Stimulated activated CD8-positive, alpha-beta memory T cell treated with anti-CD3 and anti-CD28 coated beads, Interleukin-7, amount 100 ng/mL, for 4 hours (primary cell): ENCODE measurements around the gene UBASH3A.
"Not testable (repeated sequence)": the region's sequence is repeated elsewhere in the genome, so short reads cannot be mapped to it uniquely, and the experiment has no call there.

Source experiments
- DNase-seq, 2 donors: peaks; one replicate each; pipeline ENCODE4 v3.0.0-alpha.2; 2020; ENCODE audit warnings: low read depth in 2 of 2

Gene UBASH3A

GRCh38 chr21:42468491-42469131 is 64.9 kb downstream of the UBASH3A start:
- DNase-seq: no peak

GRCh38 chr21:42469272-42469671 is 65.6 kb downstream of the UBASH3A start:
- no peak for DNase-seq

- DNase-seq: not testable (repeated sequence)
These were observed 66.0 kb downstream of the UBASH3A start for GRCh38 chr21:42469726-42470125.

DNA sequence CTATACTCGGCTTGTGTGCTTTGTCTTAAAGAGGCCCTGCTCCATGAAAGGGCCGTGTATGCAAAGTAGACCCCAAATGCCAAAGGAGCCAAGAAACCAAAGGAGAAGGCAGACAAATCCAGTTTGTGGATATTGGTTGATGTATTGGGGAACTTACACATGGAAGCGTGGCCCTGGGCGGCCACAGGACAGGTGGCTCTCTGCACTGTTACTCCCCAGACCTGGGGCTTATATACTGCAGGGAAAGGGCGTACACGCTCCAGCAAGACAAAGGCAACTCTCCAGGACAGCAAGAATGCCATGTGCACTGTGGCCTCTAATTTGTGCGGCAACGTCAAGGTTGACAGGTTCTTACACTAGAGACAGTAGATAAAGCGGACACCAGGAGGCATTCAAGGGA is 67.5 kb downstream of the UBASH3A start:
- DNase-seq: no peak

DNA sequence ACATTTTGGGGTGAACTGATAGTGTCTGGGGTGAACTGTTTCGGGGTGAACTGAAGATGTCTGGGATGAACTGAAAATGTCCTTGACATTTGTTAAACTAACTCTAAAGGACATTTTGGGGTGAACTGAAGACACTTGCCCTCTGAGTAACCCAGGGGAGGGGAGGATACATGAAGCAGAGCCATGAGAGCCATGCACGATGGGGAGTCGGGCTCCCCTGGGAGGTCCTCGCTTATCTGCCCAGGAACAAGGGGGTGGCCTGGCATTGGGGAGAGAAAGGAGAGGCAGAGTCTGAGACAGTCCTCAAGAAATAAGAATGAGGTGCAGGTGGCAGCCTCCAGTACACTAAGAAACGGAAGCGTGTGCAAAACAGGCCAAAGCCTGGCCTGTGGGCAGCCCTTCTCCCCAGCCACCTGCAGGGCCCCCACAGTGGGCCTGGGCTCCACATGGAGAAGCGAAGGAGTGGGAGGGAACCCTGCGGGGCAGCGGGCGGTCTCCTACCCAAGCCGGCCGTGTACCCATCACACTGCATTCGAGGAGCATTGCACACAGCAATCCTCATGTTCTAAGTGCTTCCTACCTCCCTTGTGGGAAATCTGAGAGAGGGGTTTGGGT is 68.1 kb downstream of the UBASH3A start:
- DNase-seq: no peak

GRCh38 chr21:42472521-42472920 is 68.8 kb downstream of the UBASH3A start:
- no peak for DNase-seq

GRCh38 chr21:42473498-42474042 is 69.9 kb downstream of the UBASH3A start:
- no peak for DNase-seq

DNA sequence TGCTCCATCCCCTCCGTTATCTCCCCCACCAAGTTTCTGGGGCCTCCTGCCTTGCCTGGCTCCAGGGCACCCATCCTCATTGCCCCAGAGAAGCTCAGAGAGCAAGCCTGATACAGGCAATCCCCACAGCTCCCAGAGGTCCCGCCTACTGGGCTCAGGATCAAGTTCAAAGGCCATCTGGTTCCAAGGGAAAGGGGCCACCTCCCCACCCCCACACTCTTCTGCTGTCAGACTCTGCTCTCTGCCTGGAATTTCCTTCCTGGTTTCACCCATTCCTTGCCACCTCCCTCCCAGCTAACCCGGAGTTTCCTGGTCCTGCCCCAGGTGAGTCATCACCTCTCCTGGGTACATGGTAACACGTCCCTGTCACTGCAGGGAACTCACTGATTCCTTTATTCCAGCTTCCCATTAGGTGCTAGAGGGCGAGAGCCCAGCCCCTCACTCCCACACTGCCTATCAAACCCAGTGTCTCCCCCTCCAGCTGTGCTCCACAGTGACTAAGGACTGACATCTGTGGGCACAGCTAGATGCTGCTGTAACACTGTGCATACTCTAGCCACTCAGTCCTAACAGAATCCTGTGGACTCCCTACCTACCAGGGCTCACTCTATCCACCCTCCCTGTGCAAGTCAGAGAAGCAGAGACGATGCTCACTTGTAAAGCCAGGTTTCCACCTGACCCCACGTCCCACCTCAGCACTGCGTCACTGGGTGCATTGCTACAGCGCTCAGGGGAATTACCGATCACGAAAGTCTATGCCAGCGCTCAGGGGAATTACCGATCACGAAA is 70.5 kb downstream of the UBASH3A start:
- no peak for DNase-seq

DNA sequence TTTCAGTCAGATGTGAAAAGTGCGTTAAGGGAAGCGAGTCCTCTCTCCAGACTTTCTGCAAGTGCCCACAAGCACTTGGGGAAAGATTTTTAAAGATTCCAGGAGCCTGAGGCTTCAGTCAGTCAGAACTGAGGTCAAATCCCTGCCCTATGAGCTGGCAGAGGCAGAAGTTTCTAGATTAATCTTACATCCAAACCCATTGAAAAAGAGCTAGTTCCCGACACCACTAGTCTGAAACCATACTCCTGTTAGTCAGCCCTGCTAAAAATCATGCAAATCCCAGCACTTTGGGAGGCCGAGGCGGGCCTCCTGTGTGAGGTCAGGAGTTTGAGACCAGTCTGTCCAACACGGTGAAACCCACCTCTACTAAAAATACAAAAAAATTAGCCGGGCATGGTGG is 71.3 kb downstream of the UBASH3A start:
- no peak for DNase-seq

- no peak for DNase-seq
These were observed 72.1 kb downstream of the UBASH3A start for GRCh38 chr21:42475526-42476387.

- DNase-seq: no peak
These were observed 73.0 kb downstream of the UBASH3A start for GRCh38 chr21:42476388-42477331.

DNA sequence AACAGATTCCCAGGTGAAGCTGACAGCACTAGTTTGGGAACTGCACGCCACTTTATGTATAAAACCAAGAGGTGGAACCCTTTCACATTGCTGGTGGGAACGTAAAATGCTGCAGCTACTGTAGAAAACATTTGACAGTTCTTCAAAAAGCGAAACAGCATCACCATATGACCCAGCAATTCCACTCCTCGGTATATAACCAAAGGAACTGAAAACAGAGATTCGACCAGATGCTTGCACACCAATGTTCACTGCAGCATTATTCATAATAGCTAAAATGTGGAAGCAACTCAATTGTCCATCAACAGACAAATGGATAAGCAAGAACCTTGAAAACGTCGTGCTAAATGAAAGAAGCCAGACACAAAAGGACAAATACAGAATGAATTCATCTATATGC is 74.8 kb downstream of the UBASH3A start:
- DNase-seq: no peak

- no peak for DNase-seq
These were observed 75.9 kb downstream of the UBASH3A start for GRCh38 chr21:42479582-42479981.

- no peak for DNase-seq
These were observed 77.0 kb downstream of the UBASH3A start for GRCh38 chr21:42480736-42481135.

- no peak for DNase-seq
These were observed 77.5 kb downstream of the UBASH3A start for GRCh38 chr21:42481169-42481568.

DNA sequence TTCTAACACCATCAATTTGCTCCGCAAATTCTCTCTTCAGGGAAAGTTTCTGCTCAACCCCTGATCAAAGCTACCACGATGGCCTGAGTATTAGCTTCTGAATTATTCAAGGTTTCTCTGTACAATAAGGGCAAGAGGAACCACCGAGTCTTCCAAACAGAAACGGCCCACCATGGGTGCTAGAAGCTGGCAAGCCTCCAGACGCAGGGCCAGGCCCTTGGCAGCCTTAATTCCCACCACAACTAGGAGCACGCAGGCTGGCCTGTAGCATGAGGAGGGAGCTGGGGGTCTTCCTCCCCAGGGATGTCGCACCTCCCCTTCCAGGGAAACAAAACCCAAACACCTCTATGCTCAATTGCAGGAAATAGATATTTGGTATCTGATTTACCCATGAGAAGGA is 81.3 kb downstream of the UBASH3A start:
- no peak for DNase-seq

- no peak for DNase-seq
These were observed 82.4 kb downstream of the UBASH3A start for GRCh38 chr21:42486072-42486471.

DNA sequence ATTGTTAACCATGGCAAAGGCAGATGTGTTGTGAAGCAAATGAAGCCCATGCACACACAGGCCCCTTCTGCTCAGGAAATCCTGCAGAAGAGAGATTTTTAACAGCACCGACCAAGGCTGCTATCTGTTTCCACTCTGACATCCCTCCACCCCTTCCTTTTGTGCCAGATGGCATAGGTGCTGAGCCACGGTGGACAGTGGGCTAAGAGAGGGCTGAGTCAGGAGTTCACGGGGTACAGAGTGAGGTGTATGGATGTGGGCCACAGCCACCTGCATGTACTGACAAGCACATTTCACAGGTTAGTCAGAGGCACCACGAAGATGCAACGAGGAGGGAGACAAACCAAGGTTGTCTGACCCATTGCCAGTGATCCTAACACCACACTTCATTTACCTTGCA is 82.8 kb downstream of the UBASH3A start:
- no peak for DNase-seq

DNA sequence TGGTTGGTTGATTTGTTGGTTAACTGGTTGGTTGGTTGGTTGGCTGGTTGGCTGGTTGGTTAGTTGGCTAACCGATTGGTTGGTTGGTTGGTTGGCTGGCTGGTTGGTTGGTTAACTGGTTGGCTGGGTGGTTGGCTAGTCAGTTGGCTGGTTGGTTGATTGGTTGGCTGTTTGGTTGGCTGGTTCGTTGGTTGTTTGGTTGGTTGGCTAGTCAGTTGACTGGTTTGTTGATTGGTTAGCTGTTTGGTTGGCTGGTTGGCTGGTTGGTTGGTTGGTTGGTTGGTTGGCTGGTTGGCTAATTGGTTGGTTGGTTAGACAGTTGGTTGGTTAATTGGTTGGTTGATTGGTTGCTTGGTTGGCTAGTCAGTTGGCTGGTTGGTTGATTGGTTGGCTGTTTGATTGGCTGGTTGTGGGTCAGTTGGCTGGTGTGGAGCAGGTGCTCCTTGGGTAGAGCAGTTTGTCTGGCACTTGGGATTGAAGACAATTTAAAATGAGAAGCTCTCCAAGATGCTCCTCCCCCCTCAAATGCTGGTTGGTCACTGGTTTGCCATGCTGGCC is 85.4 kb downstream of the UBASH3A start:
- DNase-seq: no peak

DNA sequence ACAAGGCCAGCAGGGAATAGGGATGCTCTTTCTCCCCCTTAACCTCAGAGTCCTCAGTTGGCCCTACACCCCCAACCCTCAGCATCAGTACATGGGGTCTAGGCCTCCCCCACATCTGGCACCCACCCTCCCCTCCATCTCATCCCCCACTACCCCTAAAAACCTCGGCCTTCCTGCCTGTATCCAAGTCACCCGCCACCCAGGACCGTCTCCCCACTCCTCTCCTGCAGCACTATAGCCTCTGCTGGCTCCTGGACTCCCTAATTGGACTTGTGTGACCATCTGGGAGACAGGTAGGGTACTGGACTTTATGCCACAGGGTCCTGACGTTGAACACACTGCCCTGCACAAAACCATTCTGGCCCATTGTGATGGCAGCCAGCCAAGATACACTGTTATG is 86.3 kb downstream of the UBASH3A start:
- DNase-seq: no peak
